CD4-positive, alpha-beta T cell treated with Interleukin-2 at 100 ng/mL for 4 hours (primary cell): Measurements from ENCODE around the gene ODAM.
"Not testable (repeated sequence)": the region's sequence is repeated elsewhere in the genome, so short reads cannot be mapped to it uniquely, and the experiment has no call there.

ENCODE experiments used
- DNase-seq: peaks from one replicate; pipeline ENCODE4 v3.0.0-alpha.2; 2020; ENCODE audit warnings: low spot score

ODAM gene, protein sequence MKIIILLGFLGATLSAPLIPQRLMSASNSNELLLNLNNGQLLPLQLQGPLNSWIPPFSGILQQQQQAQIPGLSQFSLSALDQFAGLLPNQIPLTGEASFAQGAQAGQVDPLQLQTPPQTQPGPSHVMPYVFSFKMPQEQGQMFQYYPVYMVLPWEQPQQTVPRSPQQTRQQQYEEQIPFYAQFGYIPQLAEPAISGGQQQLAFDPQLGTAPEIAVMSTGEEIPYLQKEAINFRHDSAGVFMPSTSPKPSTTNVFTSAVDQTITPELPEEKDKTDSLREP

DNA sequence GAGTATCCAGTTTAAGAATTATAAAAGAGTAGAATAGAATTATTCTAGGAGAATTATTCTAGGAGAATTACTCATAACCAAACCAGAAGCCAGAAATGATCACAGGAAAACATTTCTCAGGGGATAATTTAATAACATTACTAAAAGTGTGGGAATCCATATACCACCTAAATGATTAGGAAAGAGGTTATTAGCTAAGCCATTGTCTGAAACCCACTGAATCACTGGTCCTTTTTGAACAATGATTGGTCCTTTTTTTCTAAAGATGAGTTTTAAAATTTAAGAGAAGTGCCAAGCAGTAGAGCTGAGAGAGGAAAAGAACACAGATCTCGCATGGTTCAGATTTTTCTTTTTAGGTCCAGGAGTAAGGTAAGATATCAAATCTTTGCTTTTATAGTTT is at the start of gene ODAM:
TSS of gene ODAM (plus strand) at position 301 of the 400 bp plus-strand sequence. CDS start 819 bp downstream, outside the sequence.
- DNase-seq = no peak

DNA sequence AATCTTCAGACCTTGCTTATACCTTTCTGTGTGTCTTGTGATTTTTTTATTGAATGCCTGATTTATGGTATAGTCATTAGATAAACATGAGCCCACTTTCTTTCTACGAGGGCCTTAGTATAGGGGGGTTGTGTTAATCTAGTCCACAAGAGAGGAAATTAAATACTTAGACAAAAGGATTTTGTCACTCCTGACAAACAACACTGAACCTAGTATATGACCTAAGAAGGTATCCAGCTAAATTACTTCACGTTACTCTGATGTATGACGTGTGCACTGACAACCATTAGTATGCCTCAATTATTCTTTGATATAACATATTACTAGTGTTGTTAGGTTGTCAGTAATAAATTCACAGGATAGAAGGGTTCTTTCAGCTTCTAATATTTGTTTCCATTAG is 44.3 kb upstream of the ODAM start:
- no peak for DNase-seq

DNA sequence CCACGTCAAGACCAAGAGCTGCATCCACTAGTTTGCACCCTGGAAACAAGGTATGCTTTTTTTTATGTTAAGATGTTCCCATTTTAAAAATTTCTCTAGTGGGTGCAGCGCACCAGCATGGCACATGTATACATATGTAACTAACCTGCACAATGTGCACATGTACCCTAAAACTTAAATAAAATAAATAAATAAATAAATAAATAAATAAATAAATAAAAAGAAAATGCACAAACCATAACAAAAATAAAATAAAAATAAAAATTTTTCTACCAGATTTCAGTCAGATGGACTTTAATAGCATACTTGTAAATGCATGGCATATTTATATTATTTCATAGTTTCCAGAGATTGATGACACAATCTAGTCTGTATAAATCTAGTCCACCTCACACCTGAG is 43.4 kb upstream of the ODAM start:
- no peak for DNase-seq

DNA sequence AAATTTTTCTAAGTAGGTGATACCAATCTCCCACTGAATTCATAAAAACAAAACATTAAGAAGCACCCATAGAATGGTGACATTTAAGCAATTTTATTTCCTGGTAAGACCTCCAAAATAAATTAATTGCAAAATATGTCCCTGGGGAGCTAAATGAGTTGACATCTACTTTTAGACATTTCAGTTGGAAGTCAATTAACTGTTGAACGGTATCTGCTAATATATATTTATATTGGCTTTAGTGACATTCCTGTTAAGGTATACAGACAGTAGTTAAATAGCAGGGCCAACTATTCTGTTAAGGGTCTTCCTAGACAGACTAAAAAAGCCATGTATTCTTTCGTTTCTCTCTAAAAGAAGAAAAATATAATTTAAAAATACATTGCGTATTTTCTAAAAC is 41.6 kb upstream of the ODAM start, which contains the start of gene PRR27:
TSS of gene PRR27 (plus strand) at position 301 of the 400 bp plus-strand sequence. CDS start 139 bp downstream, outside the sequence.
- no peak for DNase-seq

DNA sequence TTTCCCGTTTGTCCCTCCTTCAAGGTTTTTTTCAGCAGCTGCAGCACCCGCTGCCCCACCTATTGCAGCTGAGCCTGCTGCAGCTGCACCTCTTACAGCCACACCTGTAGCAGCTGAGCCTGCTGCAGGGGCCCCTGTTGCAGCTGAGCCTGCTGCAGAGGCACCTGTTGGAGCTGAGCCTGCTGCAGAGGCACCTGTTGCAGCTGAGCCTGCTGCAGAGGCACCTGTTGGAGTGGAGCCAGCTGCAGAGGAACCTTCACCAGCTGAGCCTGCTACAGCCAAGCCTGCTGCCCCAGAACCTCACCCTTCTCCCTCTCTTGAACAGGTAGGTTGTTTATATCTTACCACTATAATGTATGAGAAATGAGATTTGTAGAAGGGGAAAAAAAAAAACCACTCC is 36.9 kb upstream of the ODAM start:
- no peak for DNase-seq

DNA sequence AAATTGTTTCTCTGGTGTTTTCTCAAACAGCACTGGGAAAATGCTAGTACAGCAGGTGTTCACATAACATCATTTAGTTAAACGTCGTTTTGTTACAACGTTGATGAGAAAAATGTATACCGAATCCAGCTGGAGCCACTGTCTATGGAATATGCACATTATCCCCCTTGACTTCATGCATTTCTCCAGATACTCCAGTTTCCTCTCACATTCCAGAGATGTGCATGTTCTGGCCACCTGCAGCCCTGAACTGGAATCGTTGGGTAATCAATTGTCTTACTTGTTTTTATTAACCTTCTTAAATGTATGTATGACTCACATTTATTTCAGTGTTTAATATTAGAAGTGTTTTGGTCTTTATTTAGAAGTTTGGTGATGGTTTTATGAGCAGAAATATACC is 18.4 kb upstream of the ODAM start:
- DNase-seq = no peak

DNA sequence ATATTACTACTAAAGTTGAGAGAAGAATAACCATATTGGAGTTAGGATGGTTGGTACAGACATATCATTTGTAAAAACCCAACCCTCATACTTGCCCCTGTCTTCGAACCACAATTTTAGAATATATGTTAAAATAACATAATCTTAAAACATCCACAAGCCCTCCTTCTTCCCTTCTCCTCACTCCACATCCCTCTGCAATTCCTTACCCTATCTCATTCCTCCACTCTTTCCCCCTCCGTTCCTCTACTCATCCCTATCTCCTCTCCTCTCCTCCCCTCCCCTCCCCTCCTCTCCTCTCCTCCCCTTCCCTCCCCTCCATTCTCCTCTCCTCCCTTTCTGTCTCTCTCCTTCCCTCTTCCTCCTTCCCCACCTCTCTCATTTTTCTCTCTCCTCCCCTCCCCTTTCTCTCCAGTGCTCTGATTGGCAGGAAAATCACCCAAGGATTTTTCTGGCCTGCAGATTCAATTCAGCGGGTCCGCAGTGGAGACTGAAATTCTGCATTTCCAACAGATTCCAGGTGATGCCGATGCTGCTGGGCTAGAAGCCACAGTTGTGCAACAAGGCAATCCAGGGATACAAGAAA is 17.4 kb upstream of the ODAM start:
- DNase-seq = no peak

DNA sequence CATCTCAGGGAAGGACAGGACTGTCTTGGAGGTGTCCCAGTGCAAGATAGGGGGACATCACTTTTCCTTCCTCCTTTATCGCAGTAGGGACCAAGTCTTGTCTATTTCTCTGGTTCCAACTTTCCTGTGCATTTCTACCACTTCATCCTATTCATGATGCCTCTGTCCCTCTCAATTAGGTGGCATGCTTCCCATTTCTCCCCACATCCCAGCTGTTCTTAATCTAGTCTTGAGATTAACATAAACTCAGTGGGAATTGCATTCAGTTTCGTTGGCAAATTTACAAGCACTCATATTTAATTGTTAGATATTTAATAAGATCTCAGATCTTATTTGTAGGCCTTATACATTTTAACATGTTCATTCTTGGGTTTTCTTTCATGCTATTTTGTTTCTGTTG is 15.7 kb upstream of the ODAM start:
- DNase-seq = no peak

DNA sequence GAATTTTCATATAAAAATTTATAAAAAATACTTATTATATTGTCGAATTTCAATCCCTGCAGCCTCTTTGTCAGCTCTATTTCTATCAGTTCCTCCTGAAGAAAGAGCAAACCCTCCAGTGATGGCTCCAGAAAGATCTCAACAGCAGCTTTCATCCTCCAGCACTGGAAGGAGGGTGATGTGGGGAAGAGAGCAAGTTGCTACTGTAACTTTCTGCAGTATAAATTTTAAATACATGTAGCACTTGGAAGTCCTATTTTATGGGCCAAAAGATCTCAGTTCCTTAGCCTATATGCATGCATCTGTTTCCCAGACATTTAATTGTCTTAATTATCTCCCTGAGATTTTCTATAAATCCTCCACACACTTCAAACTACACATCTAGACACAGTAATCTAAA is 13.7 kb upstream of the ODAM start:
- DNase-seq = no peak

DNA sequence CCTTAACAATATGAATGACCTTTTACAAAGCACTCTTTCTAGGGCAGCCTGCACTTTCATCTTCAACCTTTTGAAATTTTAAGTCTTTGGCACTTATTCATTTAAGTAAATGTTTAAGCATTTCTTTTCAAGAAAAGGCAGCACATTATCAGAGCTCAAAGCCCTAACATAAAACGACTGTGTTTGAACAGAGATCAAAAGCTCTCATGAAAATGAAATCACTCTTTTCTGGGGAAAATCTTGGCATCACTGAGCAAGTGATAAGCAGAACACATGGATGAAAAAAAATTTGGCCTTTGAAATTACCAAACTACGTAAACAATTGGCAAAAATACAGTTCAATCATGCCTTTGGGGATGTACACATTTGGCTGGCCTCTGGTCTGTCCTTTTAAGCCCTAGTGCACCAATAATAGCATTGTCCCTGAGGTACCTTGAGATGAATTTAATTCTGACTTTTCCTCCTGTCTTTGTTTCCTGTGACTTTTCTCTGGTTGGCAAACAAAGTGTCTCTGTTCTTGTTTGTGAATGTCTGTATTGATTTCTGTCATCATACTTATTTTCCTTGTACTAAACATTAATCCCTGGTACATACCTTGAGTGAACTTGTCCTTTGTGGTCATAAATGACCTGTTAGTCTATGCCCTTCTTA is 12.9 kb upstream of the ODAM start:
- DNase-seq = no peak

DNA sequence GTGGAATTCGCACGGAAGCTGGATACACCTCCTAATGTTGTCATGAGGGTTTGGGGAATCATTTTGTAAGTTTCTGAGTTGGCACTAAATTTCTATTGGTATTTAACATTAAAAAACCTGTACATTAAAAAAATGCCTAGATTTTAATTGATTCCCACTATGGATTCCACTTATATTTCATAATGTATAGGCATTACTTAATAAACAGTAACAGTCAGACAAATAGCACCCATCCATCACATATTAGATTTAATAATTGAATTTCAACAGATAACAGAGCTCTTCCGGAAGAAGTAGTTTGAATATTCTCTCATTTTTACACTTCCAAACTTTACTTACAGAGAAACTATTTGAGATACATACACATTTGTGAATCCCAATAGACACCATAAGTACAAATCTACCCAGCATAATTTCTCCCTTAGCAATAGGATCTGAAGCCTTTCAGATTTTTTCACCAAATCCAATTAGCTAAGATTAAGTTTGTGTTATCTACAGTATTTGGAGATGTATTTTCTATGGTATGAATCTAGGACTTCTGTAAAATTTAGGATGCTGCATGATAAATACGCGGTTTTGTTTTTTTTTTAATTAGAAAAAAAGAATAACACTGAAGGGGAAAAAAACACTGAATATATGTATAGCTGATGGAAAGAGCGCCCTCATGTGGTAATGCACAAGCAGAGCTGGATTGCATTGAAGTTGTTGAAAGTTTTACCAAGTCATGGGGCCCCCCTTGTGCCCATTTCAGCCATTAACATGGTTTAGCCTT is 12.2 kb upstream of the ODAM start:
- no peak for DNase-seq

DNA sequence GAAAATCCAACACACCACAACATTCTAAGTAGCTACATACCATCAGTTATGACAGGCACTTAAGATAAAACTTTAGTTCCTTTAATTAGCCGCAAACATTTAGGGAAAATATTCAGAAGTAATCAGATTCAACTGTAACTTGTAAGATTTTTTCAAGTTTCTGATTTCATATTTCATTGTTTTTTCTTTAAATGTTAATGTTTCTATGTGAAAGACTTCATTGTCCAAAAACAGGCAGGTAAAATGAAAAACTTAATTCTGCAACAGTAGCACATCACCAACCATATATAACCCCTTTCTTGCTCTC is 11.6 kb upstream of the ODAM start:
- no peak for DNase-seq

DNA sequence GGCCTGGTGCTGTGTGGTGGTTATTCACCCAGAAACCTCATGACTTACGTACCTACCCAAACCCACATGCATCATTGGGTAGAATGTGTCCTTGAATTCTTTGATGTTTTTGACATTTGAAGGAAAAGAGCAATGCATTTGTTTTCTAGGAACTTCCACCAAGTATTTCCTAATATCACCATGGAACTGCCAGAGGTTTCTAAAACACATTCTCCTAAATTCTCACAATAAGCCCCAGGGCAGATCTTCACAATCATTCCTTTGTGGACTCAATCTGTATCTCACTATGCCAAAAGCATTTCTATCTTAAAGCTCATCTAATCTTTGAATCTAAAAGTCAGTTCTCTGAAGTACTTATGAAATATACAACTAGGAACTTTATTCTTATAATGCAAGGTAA is 8.3 kb upstream of the ODAM start:
- DNase-seq = no peak

DNA sequence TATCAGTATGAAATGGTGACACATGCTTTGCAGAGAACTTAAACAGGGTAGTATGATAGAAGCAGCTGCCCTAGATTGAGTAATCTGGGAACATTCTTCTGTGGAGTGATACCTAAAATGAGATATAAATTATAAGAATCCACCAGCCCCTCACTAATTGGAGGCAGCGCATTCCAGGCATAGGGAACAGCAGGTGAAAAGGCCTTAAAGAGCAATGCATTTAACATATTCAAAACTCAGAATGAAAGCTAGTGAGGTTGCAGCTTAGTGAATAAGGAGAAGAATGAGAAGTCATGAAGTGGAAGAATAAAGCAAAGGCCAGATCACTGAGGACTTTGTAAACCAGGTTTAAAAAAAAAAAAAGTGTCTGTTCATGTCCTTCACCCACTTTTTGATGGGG is 4.9 kb upstream of the ODAM start:
- no peak for DNase-seq

DNA sequence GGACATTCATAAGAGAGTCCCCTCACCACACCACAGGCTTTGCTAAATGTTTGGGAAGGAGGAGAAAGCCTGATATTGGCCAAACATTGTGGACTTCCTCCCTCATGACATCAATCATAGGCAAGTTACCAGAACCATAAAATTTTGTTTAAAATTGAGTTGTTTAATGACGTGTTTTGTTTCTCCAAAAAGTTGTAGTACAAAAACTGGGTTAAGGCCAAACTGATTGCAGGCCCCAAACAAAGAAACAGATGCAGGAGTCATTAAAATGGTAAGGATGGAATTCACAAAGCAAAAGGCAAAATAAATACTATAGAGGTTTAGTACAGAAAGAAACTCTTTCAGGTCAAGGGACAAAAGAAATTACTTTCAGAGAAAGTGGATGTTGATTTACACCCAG is 3.9 kb upstream of the ODAM start:
- no peak for DNase-seq

DNA sequence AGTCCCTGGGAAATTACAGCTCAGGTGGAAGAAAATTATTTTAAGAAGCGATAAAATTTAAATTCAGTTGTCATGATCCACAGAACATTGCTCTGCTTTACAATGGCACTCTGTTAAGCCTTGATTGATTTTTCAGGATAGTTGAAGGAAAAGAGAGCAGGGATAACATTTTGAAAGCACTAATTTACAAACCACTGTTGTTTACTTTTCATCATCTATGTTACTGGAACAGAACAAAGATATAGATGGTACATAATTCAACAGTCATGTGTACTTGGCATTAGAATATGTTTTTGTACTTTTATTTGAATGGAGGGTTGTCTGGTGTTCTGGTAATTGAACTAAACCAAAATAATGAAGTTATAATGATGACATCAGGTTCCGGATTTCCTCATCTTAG is 2.6 kb upstream of the ODAM start:
- no peak for DNase-seq

DNA sequence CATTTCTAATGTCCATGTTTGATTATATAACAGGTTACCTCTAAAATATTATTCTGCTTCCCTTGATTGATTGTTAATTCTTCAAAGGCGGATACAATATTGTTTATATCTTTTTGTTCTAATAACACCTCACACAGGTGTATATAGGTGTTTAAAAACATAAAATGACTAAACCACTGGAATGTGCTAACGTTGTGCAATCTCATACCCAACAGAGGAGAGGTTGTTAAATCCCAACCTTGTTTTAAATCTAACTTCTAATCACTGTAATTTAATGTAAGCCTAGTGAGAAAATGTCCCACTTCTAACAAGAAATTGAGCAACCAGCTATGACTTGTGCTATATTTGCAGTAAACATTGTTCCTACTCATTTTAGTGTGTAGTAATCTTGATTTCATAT is 1.3 kb downstream of the ODAM start:
- DNase-seq = no peak

DNA sequence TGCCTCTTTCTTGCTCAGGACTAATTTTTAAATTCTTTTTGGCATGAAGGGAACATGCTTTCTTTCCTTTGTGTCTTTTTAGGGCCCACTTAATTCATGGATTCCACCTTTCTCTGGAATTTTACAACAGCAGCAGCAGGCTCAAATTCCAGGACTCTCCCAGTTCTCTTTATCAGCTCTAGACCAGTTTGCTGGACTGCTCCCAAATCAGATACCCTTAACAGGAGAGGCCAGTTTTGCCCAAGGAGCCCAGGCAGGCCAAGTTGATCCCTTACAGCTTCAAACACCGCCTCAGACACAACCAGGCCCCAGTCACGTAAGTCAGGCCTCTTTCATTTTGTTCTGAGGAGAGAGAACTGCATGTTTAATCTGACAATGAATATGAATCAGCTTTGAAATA is 2.3 kb downstream of the ODAM start:
- no peak for DNase-seq

DNA sequence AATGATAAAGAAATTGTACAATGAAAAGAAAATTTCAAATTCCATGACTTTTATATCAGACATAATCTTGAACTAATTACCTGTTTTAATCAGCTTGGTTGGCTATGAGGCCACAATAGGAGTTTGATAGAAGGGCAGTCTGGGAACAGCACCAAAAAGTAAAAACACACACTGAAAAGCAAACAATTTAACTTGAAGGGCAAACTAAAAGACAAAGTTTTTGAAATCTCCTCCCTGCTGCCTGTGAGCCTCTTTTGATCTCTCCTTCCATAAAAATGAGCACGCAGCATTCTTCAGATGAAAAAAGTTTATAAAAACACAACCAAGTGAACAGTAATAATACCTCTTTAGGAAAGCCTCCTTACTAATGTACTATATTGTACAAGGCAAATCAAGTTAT is 8.1 kb downstream of the ODAM start:
- no peak for DNase-seq

DNA sequence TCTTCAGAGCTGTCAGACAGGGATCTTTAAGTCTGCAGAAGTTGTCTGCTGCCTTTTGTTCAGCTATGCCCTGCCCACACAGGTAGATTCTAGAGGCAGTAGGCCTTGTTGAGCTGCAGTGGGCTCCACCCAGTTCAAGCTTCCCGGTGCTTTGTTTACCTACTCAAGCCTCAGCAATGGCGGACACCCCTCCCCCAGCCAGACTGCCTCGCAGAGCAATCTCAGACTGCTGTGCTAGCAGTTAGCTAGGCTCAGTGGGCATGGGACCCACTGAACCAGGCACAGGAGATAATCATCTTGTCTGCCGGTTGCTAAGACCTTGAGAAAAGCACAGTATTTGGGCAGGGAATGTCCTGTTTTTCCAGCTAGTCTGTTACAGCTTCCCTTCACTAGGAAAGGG is 17.2 kb downstream of the ODAM start:
- not testable (repeated sequence) for DNase-seq

DNA sequence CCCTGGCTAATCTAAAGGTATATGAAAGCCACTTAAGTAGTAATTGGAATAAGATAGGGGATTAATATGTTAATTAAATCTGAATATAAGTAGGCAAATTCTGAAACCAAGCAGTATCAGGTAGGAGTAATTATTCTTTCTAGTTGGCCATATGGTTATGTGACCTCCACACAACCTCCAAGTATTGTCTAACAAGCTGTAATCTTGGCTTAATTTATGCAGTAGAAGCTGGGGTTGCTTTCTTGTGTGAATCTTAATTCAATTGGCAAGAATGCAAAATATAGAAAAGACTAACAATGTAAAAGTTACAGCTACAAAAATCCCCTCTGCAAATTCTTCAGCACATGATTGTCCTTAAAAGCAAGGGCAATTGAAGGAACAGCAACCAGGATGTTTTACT is 20.6 kb downstream of the ODAM start:
- not testable (repeated sequence) for DNase-seq

DNA sequence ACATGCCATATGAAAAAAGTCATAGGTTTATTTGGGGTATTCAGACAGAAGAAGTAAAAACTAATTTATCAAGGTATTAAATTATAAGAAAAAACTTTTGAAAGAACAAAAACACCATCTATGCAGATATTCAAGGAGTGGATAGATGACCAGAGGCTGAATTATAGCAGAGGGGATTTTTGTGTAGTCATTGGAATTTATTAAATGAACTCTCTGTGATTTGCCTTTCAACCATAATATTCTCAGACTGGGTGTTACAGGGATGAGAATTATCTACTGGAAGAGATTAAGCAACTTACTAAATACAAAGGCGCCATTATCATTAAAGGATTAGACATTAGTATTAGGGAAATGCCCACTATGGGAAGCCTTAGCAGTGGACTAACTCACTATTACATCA is 21.0 kb downstream of the ODAM start:
- not testable (repeated sequence) for DNase-seq

DNA sequence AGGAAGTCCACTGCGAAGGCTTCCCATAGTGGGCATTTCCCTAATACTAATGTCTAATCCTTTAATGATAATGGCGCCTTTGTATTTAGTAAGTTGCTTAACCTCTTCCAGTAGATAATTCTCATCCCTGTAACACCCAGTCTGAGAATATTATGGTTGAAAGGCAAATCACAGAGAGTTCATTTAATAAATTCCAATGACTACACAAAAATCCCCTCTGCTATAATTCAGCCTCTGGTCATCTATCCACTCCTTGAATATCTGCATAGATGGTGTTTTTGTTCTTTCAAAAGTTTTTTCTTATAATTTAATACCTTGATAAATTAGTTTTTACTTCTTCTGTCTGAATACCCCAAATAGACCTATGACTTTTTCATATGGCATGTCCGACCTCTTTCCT is 25.9 kb downstream of the ODAM start:
- not testable (repeated sequence) for DNase-seq
